ENCODE measurements around the gene SNX14.

- TF ChIP-seq CTCF (IDR thresholded peaks at IDR 0.05 in 8 of 11, conservative IDR thresholded peaks at IDR 0.05 in 3 of 11) (no peak), POLR2A (IDR thresholded peaks at IDR 0.05) (no peak)
Measured at GRCh38 chr6:85496009-85496579, 97.6 kb downstream of the SNX14 start.
